NT2/D1 (cell line): ENCODE results near the gene ACACA.

Experiments
- YY1 ChIP-seq: IDR thresholded peaks from 2 replicates; pipeline ENCODE4 v1.6.1; 2011; ENCODE audit not compliant: insufficient read length, insufficient read depth
- ZNF274 ChIP-seq: IDR thresholded peaks from 2 replicates; pipeline ENCODE4 v1.6.1; 2011; ENCODE audit warnings: mild to moderate bottlenecking, low read depth, low read length

- no peak for TF ChIP-seq ZNF274
- no peak for TF ChIP-seq YY1
These were observed 295.9 kb downstream of the ACACA start for GRCh38 chr17:37110746-37111145.
